Activated CD4-positive, CD25-positive, alpha-beta regulatory T cell treated with anti-CD3 and anti-CD28 coated beads, Interleukin-2, amount 50 U/mL, for 72 hours (primary cell): ENCODE data around the gene PPP2R3A.
"Not testable (repeated sequence)": the region's sequence is repeated elsewhere in the genome, so short reads cannot be mapped to it uniquely, and the experiment has no call there.

ENCODE experiments used
- DNase-seq: peaks from one replicate; pipeline ENCODE4 v3.0.0; 2021

The PPP2R3A gene

DNA sequence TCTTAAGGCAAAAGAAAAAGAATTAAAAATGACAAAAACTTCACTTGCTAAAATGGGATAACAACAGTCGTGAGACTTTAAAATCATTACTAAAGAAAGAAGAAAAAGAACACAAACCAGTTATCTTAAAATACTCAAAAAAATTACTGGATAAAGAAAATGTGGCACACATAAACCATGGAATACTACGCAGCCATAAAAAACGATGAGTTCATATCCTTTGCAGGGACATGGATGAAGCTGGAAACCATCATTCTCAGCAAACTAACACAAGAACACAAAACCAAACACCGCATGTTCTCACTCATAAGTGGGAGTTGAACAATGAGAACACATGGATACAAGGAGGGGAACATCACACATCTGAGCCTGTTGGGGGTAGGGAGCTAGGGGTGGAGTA, 202.7 kb downstream of the PPP2R3A start:
- DNase-seq, result not testable (repeated sequence)

DNA sequence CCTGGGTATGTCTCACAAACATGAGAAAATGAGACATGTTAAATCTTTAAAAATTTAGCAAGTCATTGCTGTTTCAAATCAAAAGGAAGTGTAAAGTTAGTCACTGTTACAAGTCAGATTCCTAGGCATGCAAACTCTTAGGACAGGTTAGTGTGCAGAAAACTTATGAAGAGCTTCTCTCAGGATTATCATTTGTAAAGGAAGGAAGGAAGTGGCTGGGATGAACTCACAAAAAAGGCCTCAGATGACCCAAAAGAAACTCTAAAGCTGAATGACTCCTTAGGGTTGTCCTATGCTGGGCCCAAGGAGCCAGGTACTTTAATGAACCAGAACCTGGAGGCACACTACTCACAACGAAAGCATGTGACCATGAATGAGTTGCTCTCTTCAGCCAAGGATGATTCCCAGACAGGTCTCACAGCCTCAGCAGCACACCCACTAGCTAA, 205.6 kb downstream of the PPP2R3A start:
- no peak for DNase-seq

DNA sequence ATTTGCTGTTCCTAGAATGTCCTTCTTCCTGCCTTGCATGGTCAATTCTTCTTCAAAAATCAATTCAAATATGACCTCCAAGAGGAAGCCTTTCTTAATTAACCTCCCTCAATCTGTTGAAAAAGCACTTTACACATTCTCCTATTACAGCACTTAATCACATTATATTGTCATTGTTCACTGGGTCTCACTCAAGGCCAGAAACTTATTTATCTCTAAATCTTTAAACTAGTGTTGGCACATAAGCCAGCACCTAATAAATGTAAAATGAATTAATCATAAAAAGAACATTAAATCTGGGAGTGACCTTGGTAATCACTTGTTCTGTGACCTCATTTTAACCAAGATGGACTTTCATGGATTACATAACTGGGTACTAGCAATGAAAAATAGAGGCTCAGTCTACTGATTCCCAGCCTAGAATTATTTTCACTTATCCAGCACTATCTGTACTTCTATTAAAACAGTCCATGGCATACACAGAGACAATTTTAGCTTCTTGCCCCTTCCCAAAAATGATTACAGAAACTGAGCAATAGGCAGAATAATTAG, 208.5 kb downstream of the PPP2R3A start:
- DNase-seq, result no peak

DNA sequence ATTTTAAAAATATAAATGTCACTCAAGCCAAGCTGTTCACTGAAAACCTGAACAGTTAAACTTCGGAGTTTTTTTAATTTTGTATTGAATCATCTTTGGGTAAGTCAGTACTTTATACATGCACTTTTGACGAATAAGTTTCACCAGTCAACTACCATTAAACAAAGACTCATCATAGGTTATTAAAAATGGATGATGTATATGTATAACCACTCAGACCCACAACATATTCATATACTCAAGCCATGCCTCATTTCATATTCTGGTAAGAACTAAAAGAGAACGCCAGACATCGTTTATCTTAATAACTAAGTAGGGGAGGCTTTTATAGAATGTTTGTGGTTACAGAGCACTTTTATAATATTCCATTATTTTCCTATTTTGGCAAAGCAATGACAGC, 212.3 kb downstream of the PPP2R3A start:
- no peak for DNase-seq

DNA sequence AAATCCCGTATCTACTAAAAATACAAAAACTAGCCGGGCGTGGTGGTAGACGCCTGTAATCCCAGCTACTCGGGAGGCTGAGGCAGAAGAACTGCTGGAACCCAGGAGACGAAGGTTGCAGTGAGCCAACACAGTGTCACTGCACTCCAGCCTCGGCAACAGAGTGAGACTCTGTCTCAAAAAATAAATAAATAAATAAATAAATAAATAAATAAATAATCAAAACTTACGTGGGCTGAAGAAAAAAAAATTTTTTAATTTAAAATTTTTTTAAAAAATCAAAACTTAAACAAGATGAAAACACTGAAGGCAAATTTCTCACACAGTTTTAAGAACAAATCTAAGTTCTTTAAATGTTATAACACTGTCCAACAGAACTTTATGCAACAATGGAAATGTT, 216.2 kb downstream of the PPP2R3A start:
- no peak for DNase-seq

DNA sequence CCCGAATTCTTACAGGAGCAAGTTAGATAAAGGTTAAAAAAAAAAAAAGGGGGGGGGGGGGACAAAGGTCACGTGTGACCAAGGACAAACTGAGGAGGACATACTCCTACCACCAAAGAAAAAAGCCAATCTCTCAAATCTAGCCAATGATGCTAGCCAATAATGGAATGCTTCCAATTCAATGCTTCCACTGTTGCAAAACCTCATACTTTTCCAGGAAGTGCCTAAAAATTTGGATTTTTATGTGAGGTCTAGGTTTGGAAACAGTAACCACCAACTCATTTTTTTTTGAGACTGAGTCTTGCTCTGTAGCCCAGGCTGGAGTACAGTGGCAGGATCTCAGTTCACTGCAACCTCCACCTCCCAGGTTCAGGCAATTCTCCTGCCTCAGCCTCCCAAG, 219.2 kb downstream of the PPP2R3A start:
- no peak for DNase-seq

DNA sequence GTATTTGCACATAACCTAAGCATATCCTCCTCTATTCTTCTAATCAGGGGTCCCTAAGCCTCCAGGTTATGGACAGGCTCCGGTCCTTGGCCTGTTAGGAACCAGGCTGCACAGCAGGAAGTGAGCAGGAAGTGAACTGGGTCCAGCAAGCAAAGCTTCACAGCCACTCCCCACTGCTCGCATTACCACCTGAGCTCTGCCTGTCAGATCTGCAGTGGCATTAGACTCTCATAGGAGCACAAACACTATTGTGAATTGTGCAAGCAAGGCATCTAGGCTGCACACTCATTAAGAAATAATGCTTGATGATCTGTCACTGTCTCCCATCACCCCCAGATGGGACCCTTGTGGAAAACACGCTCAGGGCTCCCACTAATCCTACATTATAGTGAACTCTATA, 220.8 kb downstream of the PPP2R3A start:
- no peak for DNase-seq

DNA sequence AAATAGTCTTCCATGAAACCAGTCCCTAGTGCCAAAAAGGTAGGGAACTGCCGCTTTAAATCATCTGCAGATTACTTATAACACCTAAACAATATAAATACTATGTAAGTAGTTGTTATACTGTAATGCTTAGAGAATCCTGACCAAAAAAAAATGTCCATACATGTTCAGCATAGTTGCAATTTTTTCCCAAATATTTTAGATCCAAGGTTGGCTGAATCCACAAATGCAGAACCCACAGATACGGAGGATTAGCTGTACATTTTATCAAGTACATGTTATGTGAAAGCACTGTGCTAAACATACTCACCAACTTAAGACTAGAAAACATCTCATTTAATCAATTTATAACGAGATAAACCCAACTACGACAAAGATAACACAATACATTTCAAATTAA, 221.3 kb downstream of the PPP2R3A start:
- no peak for DNase-seq

DNA sequence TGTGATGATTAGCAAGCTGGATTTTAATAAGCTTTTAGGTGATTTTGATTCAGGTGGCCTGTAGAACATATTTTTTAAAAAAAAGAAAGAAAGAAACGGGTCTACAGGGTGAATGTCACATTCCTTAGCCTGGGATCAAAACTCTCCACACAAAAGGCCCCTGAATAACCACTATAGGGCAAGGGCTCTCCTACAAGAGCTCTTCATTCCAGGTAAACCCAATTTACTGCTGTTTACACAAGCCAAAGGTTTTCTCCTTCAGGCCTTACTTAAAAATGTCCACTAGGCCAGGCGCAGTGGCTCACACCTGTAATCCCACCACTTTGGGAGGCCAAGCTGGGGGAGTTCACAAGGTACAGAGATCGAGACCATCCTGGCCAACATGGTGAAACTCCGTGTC, 222.3 kb downstream of the PPP2R3A start:
- DNase-seq, result no peak

DNA sequence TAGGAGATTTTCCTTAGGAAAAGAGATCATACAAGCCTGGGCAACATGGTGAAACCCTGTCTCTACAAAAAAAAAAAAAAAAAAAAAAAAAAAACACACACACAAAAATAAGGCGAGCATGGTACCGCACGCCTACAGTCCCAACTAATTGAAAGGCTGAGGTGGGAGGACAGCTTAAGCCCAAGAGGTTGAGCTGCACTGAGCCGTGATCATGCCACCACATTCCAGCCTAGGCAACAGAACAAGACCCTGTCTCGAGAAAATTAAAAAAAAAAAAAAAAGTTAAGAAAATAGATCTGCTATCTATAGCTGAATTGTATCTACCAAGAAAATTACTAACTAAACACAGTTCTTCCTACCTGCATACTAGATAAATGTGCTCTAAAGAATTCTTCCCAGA, 223.5 kb downstream of the PPP2R3A start:
- DNase-seq, result no peak

DNA sequence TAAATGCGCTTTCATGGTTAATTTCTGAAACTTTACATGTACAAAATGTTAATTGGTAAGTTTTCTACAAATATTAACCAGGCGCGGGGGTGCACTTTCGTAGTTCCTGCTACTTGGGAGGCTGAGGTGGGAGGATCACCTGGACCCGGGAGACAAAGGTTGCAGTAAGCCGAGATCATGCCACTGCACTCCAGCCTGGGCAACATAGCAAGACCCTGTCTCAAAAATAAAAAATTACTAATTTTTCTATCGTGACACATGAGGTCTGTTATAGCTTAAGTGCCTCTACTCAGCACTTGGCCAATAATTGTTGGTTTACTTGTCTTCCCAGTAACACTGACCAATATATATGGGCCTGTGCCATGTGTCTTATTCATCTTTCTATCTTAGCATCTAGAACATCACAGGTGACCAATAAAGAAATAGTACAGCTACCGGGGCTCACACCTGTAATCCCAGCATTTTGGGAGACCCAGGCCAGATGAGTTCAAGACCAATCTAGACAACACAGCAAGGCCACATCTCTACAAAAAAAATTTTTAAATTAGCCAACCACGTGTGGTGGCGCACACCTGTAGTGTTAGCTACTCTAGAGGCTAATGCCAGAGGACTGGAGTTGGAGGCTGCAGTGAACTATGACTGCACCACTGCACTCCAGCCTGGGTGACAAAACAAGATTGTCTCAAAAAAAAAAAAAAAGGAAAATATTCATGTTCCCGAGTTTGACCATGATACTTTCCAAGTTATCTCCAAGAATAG, 224.5 kb downstream of the PPP2R3A start:
- DNase-seq, result no peak

DNA sequence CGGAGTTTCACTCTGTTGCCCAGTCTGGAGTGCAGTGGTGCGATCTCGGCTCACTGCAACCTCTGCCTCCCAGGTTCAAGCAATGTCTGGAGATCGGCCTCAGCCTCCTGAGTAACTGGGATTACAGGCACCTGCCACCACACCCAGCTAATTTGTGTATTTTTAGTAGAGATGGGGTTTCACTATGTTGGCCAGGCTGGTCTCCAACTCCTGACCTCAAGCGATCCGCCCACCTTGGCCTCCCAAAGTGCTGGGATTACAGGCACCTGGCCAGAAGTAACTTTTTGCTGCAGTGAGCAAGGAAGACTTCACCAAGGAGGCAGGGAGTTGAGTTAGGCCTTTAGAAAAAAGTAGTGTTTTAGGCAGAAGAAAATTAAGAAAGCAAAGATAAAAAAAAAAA, 226.7 kb downstream of the PPP2R3A start:
- not testable (repeated sequence) for DNase-seq

DNA sequence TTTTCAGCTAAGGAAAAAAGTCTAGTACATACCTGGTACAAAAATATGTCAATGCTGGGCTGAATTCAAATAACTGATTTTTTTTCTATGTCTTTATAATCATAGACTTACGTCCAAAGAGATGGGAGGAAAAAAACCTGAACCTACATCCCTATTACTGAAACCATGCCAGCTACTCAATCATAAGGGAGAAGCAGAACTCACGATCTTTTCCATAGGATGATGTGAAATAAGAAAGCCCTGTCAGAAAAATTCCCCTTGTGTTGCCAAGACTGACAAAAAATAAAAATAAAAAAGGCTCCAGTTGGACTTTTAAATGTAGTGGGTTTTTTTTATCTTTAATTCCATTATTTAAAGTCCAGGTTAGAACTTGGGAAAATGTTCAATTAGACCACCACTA, 227.3 kb downstream of the PPP2R3A start:
- DNase-seq, result no peak

DNA sequence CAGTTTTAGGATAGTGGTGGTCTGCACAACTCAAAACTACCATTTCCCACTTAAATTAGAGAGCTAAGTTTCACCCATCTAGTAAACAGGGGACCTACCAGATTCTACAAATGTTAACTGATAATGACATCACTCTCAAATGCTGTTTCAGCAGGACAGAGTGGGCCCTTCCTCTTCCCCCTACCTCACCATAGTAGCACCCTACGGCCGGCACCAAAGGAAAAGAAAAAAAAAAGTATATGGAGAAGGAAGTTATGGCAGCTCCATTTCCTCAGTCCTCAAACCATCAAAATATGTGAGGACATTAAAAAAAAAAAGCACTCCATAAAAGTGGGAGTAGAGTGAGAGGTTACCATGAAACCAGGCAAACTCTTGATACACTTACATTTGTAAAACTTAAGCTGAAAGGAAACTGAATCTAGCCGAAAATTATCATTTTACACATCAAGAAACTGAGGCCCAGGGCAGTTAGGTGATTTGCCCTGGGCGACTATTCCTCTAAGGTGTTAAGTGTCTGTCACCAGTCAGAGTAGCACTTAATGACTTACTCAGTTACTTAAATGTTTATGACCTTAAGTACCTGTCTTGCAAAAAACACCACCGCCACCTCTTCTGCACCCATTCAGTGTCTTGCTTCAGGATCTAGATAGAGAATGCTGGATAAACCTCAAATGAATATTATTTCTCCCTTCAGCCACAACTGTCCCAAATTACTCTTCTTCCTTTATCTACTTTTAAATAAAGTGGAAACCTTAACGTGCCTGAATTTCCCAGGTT, 227.9 kb downstream of the PPP2R3A start:
- no peak for DNase-seq

DNA sequence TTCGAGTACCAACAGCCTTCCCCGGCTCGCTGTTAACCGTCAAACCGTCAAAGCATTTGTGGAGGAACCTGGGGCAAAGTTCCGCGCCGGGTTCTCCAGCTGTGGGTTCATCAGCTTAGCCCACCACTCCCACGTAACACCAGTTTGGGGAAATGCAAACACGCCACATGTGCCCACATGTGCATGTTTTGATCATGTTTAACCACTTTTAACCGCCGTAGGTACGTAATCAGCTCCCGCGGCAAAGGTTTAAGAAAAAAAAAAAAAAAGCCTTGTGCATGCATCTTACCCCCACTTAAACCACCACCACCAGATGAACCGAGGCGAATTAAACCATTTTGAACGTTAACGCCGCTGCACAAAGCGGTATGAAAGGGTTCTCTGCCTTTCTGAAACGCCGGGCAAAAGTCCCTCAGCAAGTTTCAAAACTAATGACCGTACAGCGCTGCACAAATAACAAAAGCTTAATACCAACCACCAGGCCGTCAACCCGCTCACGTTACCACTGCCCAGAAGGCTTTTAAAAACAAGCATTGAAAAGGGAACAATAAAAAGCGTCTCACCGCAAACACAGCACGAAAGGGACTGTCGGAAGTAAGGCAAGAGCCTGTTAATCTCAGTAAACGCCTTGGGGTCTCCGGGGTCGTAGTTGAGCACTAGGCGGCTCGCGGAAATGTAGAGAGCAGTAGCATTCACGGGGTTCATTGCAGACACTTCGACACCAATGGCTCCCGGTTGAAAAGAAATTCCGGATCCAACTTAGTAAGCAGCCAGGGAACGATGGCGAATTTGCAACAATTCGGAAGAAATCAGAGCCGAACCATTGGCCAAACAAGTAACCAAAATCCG, 229.1 kb downstream of the PPP2R3A start:
- peak; percentile 60 for DNase-seq

DNA sequence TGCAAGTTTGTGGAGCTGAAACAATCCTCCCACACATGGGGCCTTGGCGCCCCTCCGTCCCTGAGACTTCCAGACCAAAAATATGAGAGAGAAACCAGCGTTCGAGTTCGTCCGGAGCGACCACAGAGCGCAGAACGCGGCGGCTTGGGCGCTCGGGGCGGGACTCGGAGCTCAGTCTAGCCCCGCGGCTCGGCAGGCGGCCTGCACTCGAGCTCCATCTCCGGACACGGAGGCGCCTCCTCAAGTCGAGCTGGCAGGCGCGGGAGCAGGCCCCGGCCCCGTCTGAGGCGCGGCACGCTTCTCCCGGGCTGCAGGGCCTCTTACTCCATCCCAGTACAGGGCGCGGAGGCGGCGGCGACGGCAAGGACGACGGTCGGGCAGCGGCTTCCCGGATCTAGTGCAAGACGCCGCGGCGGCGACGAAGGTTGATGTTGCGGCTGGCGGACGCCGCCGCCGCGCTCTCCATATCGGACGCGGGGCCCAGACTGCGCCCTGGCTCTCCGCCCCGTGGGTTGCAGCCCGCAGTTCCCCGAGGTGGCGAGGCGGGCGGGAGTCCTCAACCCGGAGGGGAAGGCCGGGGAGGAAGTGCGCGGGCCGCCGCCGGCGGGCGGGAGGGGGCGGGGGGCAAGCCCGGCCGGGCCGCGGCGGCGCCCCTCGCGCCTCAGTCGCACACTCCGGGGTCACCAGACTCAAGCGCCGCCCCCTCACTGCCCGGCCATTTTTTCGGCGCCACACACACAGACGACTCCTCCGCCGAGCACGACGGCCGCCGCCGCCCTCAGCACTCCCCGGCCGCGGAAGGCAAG, 229.9 kb downstream of the PPP2R3A start:
- DNase-seq, result no peak

DNA sequence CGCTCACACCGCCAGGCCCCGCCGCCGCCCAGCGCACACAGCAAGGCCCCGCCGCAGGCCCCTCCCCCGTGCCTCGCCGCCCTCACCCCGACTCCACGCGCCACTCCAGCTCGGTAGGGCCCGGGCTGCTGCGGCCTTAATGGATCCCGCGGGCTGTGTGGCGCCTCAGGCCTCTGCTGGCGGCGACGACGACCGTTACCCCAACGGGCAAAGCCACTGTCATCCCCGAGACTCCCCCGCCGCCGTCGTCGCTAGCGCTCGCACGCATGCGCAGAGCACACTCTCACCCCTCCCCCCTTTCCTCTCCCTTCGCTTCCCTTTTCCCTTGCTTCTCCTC, 230.5 kb downstream of the PPP2R3A start, which contains the start of gene MSL2:
Gene MSL2, minus strand, starts transcription at position 272 of the 337 bp plus-strand sequence. CDS start 1,222 bp downstream, outside the sequence.
- no peak for DNase-seq

DNA sequence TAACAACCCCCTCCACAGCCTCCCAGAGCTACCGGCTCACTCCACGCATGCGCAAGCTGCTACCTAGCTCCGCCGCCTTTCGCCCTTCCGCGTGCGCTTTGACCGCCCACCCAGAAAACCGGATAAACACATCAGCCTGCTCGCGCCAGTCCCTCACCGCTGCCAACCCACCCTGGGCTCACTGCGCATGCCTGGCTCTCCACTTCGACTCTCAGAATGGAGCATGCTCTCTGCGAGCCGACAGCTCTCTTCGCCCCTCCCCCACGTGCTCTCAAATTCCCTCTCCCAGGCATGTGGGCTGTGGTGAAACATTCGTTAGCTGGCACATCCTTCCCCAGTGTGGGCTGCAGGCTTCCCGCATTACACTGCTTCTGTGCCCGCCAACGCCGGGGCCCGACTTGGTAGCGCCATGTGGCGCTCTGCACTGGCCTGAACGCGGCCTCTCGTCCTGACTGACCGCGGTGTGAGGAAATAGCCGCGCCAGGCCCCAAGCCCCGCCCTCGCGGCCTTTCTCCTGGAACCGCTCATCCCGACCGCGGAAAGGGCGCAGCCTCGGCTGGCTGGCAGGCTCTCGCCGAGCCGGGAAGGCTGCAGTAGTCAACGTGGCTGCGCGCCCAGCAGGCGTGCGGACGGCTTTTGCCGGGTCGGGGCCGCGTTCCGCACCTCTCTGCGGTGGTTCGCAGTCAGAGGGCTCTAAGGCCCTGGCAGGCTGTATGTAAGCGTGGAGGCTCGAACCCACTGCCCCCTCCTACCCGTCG, 231.1 kb downstream of the PPP2R3A start:
- peak; percentile 98 for DNase-seq

DNA sequence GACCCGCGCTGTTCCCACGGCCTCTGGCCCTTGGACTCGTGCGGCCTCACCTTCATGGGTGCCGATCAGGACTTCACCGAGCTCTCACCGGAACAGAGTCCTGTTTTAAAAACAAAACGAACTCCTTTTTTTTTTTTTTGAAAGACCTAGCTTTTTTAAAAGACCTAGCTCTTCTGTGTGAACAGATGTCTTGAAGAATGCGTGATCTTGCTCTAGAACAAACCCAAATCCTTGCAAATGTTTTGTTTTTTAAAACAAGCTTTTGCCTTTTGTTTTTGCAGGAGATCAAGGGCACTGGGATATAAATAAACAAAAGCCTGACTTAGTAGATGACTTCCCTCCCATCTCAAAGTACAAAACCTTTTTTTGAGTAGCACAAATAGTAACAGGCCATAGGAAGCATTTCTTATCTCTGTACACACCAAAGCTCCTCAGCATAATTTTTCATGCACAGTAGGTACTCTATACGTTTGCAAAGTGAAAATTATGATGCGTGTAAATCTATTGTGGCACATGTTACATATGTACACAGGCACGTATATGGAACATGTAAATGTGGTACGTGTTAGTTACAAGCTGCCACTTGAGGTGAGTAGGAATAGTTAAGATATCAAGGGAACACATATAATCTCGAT, 231.7 kb downstream of the PPP2R3A start:
- no peak for DNase-seq
